Left lobe of liver (tissue), 2 donors: ENCODE results near the gene UTF1. TPM values are rescaled to one million over a fixed set of nuclear protein-coding genes. Genes with fewer than 3 reads are reported as not detected.
"Not testable (repeated sequence)": the region's sequence is repeated elsewhere in the genome, so short reads cannot be mapped to it uniquely, and the experiment has no call there.

Experiments used
- ATAC-seq: fragments of 200-7000 bp; cut with Tn5 transposase; one replicate; pipeline ENCODE4 v1.9.1; 2020; ENCODE audit warnings: mild to moderate bottlenecking, moderate library complexity
- DNase-seq: peaks from one replicate; pipeline ENCODE4 v3.0.0-alpha.2; 2020; ENCODE audit warnings: low spot score
- total RNA-seq: library from RNA; stranded (reverse); gene quantifications from one replicate; pipeline ENCODE4 v1.2.1, GENCODE V29; 2021
- donor health status: DM: no; HTN: no; CAD: no; lungs with moderate emphysema.
- donor health status: DM: no; HTN: yes; CAD: no.

UTF1 gene
- total RNA-seq, 1 donor from 2014 or later, result not detected

DNA sequence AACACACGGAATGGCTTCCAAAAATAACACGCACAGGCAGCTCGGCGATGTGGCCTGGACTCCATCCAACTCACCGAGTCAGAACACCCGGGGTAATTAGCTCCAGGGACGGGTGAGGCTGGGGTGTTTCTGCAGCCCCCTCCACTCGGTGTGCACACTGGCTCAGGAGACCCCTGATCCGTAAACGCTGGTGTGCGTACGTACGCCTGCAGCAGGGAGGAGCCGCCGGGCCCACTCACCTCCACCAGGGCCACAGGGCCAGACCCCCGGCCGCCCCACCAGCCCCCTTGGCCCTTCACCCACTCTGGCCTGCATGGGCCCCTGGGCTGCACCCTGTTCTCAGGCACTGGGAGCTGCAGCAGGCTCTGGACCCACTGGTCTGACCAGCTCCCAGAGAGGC is 22.4 kb upstream of the UTF1 start:
- ATAC-seq (no peak), DNase-seq (no peak)

DNA sequence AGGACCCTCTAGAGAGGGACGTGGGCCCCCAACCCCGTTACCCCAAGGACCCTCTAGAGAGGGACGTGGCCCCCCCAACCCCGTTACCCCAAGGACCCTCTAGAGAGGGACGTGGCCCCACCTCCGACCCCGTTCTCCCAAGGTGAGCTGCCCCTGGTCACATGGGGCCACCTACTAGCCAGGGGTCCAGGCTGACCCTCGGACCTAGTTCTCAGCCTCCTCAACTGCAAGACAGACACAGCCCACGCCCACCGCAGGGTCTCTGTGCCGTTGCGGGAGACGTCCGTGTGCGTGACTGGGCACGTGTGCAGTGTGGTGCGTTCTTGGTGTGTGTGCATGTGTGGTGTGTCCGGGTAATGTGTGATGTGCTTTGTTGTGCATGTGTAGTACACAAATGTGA is 21.6 kb upstream of the UTF1 start:
- ATAC-seq (no peak), DNase-seq (no peak)

GRCh38 chr10:133209117-133209516 is 20.9 kb upstream of the UTF1 start:
- ATAC-seq, result no peak
- DNase-seq, result no peak

DNA sequence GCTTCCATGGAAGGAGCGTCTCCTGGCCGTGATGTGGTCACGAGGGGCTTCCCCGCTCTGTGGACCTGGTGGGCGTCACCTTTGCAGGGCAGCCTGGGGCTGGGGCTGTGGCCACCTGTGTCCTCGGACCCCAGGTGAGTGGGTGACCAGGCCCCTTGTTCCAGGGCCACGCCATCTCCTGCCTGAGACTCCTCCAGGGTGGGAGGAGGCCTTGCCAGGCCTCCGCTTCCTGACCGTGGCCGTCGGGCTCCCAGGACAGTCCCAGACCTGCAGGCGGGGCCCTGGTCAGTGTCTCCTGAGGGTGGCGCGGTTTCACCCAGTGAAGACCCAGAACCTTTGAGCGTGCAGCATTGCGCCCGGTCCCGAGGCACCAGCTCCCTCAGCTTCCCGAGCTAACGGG is 20.4 kb upstream of the UTF1 start:
- DNase-seq (no peak), ATAC-seq (no peak)

GRCh38 chr10:133210398-133211140 is 19.4 kb upstream of the UTF1 start:
- ATAC-seq (no peak), DNase-seq (no peak)

- DNase-seq (no peak), ATAC-seq (no peak)
Measured at GRCh38 chr10:133211141-133211830, 18.7 kb upstream of the UTF1 start.

GRCh38 chr10:133211959-133212852 is 17.8 kb upstream of the UTF1 start:
- no peak for ATAC-seq
- DNase-seq, result no peak

DNA sequence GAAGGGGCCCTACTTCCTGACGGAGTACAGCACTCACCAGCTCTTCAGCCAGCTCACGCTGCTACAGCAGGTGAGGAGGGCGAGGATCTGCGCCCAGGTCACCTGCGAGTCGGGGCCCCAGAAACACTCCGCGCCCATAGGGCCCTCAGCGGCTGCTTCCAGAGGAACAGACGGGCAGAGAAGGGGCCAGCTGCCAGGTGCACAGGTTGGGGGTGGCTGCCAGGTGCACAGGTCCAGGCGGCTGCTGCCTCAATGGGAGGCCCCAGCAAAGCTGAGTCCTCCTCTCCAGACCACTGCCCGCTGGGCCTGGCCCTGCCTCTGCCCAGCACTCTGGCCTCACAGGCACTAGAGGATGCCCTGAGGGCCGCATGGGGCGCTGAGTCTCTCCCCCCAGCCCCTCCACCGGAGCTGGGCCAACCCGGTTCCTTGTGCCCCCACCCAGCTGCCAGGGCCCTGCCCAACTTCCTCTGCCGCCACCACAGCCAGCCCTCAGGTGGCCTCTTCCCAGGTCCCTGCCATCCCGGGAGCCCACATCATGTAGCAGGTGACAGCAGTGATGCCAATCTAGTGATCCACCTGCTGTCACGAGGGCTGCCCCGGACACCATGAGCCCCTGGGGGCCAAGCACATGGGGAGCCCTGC is 17.0 kb upstream of the UTF1 start:
- no peak for ATAC-seq

GRCh38 chr10:133213641-133214467 is 16.2 kb upstream of the UTF1 start:
- ATAC-seq (no peak), DNase-seq (no peak)

More for the DNA sequence above, 17.0 kb upstream of the UTF1 start:
- DNase-seq, result no peak

DNA sequence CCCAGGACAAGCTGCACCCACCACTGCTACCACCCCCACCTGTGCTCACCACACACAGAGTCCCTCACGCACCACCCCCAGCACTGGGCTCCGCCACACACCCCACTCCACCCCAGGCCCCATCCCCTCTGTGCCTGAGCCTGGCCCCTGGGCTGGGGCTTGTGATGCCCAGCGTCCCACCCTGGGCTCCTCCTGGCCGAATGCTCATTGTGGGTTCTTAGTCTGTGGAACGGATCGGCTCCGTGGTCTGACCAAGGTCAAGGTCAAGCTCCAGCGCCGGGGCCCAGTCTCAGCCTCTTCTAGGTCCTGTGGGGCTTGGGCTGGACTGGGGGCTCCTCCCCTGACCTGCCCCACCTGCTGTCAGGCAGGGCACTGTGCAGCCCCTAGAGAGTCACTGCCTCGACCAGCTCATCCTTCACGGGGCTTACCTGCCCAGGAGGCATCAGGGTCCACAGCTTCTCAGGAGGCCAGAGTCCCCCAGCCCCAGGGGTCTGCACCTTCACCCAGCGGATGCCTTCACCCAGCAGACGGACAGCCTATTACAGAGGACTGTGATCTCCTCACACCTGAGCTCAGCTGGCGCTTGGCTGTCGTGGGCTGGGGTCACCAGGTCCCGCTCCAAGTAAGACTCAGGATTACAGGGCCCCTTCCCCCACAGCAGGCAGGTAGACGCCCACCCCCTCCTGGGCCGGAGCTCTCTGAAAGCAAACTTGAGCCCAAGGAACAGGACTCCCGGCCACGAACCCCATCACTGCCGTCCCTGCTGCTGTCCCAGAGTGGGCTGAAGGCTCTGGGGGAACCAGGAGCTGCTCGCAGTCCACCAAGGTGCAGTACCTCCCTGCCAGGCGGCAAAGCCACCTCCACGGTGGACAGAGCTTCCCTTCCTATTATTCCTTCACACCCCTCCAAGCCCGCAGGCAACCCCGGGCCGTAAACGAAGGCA is 15.3 kb upstream of the UTF1 start:
- no peak for DNase-seq
- no peak for ATAC-seq

DNA sequence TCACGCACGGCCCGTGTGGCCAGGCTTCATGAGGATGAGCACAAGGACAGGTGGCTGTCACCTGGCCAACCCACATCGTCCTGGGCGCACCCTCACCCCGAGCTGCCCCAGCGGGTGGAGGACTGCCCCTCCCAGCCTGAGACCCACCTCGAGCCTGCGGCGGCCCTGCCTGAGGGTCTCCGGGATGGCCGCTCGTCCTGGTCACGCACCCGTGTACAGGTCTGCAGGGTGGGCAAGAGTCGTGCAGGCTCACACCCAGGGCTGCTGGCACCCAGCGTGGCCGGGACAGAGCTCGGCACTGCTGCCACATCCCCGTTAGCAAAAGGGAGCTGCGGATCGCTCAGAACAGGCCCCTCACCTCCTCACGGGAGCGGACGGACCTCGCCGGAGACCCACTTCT is 14.4 kb upstream of the UTF1 start:
- DNase-seq (no peak), ATAC-seq (no peak)

DNA sequence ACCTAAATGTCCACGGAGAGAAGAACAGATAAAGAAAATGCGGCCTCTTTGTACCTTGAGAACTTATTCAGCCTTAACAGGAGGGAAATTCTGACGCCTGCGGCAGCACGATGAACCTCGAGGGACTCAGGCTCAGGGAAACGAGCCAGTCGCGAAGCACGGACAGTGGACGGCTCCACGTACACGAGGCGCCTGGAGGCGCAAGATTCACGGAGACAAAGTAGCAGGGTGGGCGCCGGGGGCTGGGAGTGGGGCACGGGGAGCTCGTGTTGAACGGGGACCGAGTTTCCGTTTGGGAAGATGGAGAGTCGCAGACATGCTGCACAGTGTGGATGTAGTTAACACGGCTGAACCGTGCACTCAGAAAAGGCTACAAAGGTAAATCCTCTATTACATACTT is 13.2 kb upstream of the UTF1 start:
- ATAC-seq (no peak), DNase-seq (no peak)

- ATAC-seq, result no peak
- no peak for DNase-seq
Measured at GRCh38 chr10:133217800-133218589, 12.0 kb upstream of the UTF1 start.

GRCh38 chr10:133218891-133219290 is 11.1 kb upstream of the UTF1 start:
- ATAC-seq (no peak), DNase-seq (no peak)

DNA sequence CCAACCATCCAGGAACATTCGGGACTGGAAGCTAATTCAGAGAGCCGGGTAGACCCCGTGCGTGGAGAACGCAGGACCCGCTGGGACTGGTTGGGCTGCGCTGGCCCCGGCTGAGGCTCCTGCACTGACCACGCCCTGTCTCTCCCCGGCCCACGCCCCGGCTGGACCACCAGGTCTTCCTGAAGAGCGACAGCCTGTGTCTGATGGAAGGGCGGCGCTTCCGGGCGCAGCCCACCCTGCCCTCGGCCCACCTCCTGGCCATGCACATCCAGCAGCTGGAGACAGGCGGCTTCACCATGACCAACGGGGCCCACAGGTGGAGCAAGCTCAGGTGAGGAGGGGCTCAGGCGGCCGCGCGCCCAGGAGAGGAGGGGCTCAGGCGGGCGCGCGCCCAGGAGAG is 10.2 kb upstream of the UTF1 start:
- ATAC-seq (no peak), DNase-seq (no peak)

DNA sequence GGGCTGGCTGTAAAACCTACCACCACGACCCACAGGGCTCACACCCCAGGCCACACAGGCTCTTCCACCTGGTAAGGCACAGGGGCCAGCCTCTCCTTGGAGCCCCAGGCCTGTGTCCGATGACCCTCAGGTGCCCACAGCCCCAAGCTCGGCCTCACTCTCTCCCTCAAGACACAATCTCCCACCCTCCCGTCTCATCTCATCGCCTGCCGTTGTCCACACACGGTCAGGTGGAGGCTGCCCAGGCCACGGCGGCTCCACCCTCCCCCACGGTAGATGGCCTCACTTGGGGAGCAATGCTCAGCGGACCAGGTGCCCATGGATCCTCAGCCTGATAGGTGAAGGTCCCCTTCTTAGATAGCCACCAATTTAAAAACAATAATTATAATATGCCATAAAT is 8.7 kb upstream of the UTF1 start:
- ATAC-seq (no peak), DNase-seq (no peak)

DNA sequence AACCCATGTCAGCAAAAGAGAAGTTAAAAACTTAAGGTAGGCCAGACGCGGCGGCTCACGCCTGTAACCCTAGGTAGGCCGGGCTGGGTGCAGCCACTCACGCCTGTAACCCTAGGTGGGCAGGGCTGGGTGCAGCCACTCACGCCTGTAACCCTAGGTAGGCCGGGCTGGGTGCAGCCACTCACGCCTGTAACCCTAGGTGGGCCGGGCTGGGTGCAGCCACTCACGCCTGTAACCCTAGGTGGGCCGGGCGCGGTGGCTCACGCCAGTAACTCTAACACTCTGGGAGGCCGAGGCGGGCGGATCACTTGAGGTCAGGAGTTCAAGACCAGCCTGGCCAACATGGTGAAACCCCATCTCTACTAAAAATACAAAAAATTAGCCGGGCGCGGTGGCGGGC is 8.3 kb upstream of the UTF1 start:
- ATAC-seq, DNase-seq: not testable (repeated sequence)

- ATAC-seq (no peak), DNase-seq (no peak)
Measured at GRCh38 chr10:133224076-133224475, 5.9 kb upstream of the UTF1 start.
